RWPE2 (cell line): ENCODE data around the gene PTPRD.

Experiments used
- ATAC-seq: fragments of 200-7000 bp; cut with Tn5 transposase; 3 replicates; pipeline ENCODE4 v1.9.1; 2021; ENCODE audit warnings: low read depth
- DNase-seq: peaks from one replicate; pipeline ENCODE4 v3.0.0-alpha.2; 2020; ENCODE audit warnings: low spot score
- H3K27ac ChIP-seq: fragments of 450-650 bp; 2 replicates; pipeline ENCODE4 v1.5.1; 2017; ENCODE audit warnings: mild to moderate bottlenecking; ENCODE audit not compliant: poor library complexity, severe bottlenecking
- H3K27me3 ChIP-seq: fragments of 250-450 bp; sonication (Bioruptor Pico); 2 replicates; pipeline ENCODE4 v1.5.1; 2021; ENCODE audit warnings: mild to moderate bottlenecking, moderate library complexity; ENCODE audit not compliant: insufficient read depth, poor library complexity, severe bottlenecking
- H3K36me3 ChIP-seq: fragments of 250-450 bp; sonication (Bioruptor Pico); 2 replicates; pipeline ENCODE4 v1.5.1; 2020; ENCODE audit warnings: low read depth, mild to moderate bottlenecking, moderate library complexity
- H3K4me1 ChIP-seq: fragments of 250-450 bp; sonication (Bioruptor Pico); 2 replicates; pipeline ENCODE4 v1.5.1; 2021; ENCODE audit warnings: mild to moderate bottlenecking, moderate library complexity; ENCODE audit not compliant: insufficient read depth, poor library complexity, severe bottlenecking
- H3K4me3 ChIP-seq: fragments of 250-450 bp; sonication (Bioruptor Pico); 2 replicates; pipeline ENCODE4 v1.5.1; 2021; ENCODE audit warnings: mild to moderate bottlenecking, moderate library complexity; ENCODE audit not compliant: severe bottlenecking
- H3K9me3 ChIP-seq: fragments of 250-450 bp; sonication (Bioruptor Pico); 2 replicates; pipeline ENCODE4 v1.5.1; 2021; ENCODE audit warnings: mild to moderate bottlenecking, moderate library complexity; ENCODE audit not compliant: severe bottlenecking
- CTCF ChIP-seq: fragments of 450-650 bp; IDR thresholded peaks from one replicate; pipeline ENCODE4 v1.5.1; 2017; ENCODE audit warnings: mild to moderate bottlenecking, moderate library complexity; ENCODE audit not compliant: poor library complexity, severe bottlenecking

PTPRD gene

GRCh38 chr9:10172476-10172875 is 440.3 kb downstream of the PTPRD start:
- DNase-seq: no peak
- no peak for TF ChIP-seq CTCF

GRCh38 chr9:10168241-10168640 is 444.6 kb downstream of the PTPRD start:
- Histone ChIP-seq H3K4me1 (no peaks in the 10 kb centered on the region), H3K4me3 (no peak overlapping the region), H3K27ac (no peak overlapping the region), H3K9me3 (no peaks in the 10 kb centered on the region), H3K27me3 (no peaks in the 10 kb centered on the region), H3K36me3 (no peaks in the 10 kb centered on the region)
- DNase-seq: no peak
- TF ChIP-seq CTCF: no peak
- no peak for ATAC-seq

More at GRCh38 chr9:10172476-10172875, 440.3 kb downstream of the PTPRD start:
- Histone ChIP-seq H3K27me3 (no peaks in the 10 kb centered on the region), H3K36me3 (no peaks in the 10 kb centered on the region), H3K9me3 (no peaks in the 10 kb centered on the region), H3K4me1 (no peaks in the 10 kb centered on the region), H3K27ac (no peak overlapping the region), H3K4me3 (no peak overlapping the region)
- ATAC-seq: no peak

GRCh38 chr9:10148796-10149195 is 464.0 kb downstream of the PTPRD start:
- TF ChIP-seq CTCF: no peak
- DNase-seq: no peak

GRCh38 chr9:10146517-10147331 is 466.1 kb downstream of the PTPRD start:
- Histone ChIP-seq H3K9me3 (no peaks in the 10 kb centered on the region), H3K4me1 (no peaks in the 10 kb centered on the region), H3K4me3 (no peak overlapping the region), H3K27ac (no peak overlapping the region), H3K27me3 (no peaks in the 10 kb centered on the region), H3K36me3 (no peaks in the 10 kb centered on the region)
- DNase-seq: no peak
- no peak for ATAC-seq
- no peak for TF ChIP-seq CTCF

More at GRCh38 chr9:10148796-10149195, 464.0 kb downstream of the PTPRD start:
- Histone ChIP-seq H3K27ac (no peak overlapping the region), H3K4me3 (no peak overlapping the region), H3K36me3 (no peaks in the 10 kb centered on the region), H3K4me1 (no peaks in the 10 kb centered on the region), H3K27me3 (no peaks in the 10 kb centered on the region), H3K9me3 (no peaks in the 10 kb centered on the region)
- no peak for ATAC-seq

GRCh38 chr9:10144355-10144754 is 468.4 kb downstream of the PTPRD start:
- Histone ChIP-seq H3K4me3 (no peak overlapping the region), H3K27me3 (no peaks in the 10 kb centered on the region), H3K27ac (no peak overlapping the region), H3K9me3 (no peaks in the 10 kb centered on the region), H3K4me1 (no peaks in the 10 kb centered on the region), H3K36me3 (no peaks in the 10 kb centered on the region)
- no peak for ATAC-seq
- TF ChIP-seq CTCF: no peak
- no peak for DNase-seq
